ENCODE results near the gene SMOC2.
"Not testable (repeated sequence)": the region's sequence is repeated elsewhere in the genome, so short reads cannot be mapped to it uniquely, and the experiment has no call there.

The SMOC2 gene

GRCh38 chr6:168670401-168670985 is 229.5 kb downstream of the SMOC2 start:
- DNase-seq, result no peak

GRCh38 chr6:168671028-168671862 is 230.3 kb downstream of the SMOC2 start:
- DNase-seq, result no peak

GRCh38 chr6:168671863-168672546 is 231.0 kb downstream of the SMOC2 start:
- no peak for DNase-seq

- no peak for DNase-seq
Observed at GRCh38 chr6:168674595-168674994, 233.6 kb downstream of the SMOC2 start.

- no peak for DNase-seq
Observed at GRCh38 chr6:168675375-168675774, 234.4 kb downstream of the SMOC2 start.

GRCh38 chr6:168675933-168676551 is 235.1 kb downstream of the SMOC2 start:
- DNase-seq, result no peak

GRCh38 chr6:168676552-168677322 is 235.8 kb downstream of the SMOC2 start:
- DNase-seq, result no peak

- DNase-seq, result not testable (repeated sequence)
Observed at GRCh38 chr6:168677323-168677781, 236.4 kb downstream of the SMOC2 start.

- DNase-seq, result no peak
Observed at GRCh38 chr6:168678077-168678476, 237.1 kb downstream of the SMOC2 start.

- DNase-seq, result no peak
Observed at GRCh38 chr6:168678588-168678987, 237.6 kb downstream of the SMOC2 start.

- DNase-seq, result no peak
Observed at GRCh38 chr6:168681748-168682147, 240.8 kb downstream of the SMOC2 start.

GRCh38 chr6:168683621-168684020 is 242.6 kb downstream of the SMOC2 start:
- DNase-seq, result no peak

GRCh38 chr6:168684471-168684870 is 243.5 kb downstream of the SMOC2 start:
- DNase-seq, result no peak

GRCh38 chr6:168684906-168685305 is 243.9 kb downstream of the SMOC2 start:
- DNase-seq, result no peak

- DNase-seq, result no peak
Observed at GRCh38 chr6:168686029-168686738, 245.2 kb downstream of the SMOC2 start.

- no peak for DNase-seq
Observed at GRCh38 chr6:168686831-168687730, 246.1 kb downstream of the SMOC2 start.

GRCh38 chr6:168690271-168690670 is 249.3 kb downstream of the SMOC2 start:
- no peak for DNase-seq

GRCh38 chr6:168691774-168692173 is 250.8 kb downstream of the SMOC2 start:
- no peak for DNase-seq

GRCh38 chr6:168692193-168692914 is 251.4 kb downstream of the SMOC2 start:
- no peak for DNase-seq

GRCh38 chr6:168692915-168693257 is 251.9 kb downstream of the SMOC2 start:
- not testable (repeated sequence) for DNase-seq
